H7 (cell line): ENCODE data around the gene BPIFB4. TPM values are rescaled to one million over a fixed set of nuclear protein-coding genes. Genes with fewer than 3 reads are reported as not detected.

Experiments
- DNase-seq: peaks from one replicate; pipeline ENCODE4 v3.0.0; 2012
- H3K27me3 ChIP-seq: 2 replicates; pipeline ENCODE4 v1.6.0; 2011; ENCODE audit warnings: mild to moderate bottlenecking, low read length; ENCODE audit not compliant: control insufficient read depth, insufficient read depth
- H3K36me3 ChIP-seq: replicated peaks from 2 replicates; pipeline ENCODE4 v1.5.1; 2011; ENCODE audit warnings: low read length; ENCODE audit not compliant: control insufficient read depth, insufficient read depth
- H3K4me3 ChIP-seq: 2 replicates; pipeline ENCODE4 v1.5.1; 2011; ENCODE audit warnings: low read depth, mild to moderate bottlenecking, control low read depth, low read length, moderate library complexity; ENCODE audit not compliant: insufficient read depth
- total RNA-seq: library from RNA; depleted of rRNA; stranded (reverse); fragments of >200 nt; shearing (Covaris generic); gene quantifications from 2 replicates; pipeline ENCODE4 v1.2.3, GENCODE V29; 2014

The BPIFB4 gene
- total RNA-seq, 1 experiment from 2014 or later: not detected

- Histone ChIP-seq H3K36me3 (no peaks in the 10 kb centered on the region), H3K27me3 (no peaks in the 10 kb centered on the region)
- no peak for DNase-seq
These were observed 52.6 kb downstream of the BPIFB4 start for GRCh38 chr20:33131949-33132473.

GRCh38 chr20:33132513-33133372 lies 53.3 kb downstream of the BPIFB4 start:
- H3K36me3 ChIP-seq: no peaks in the 10 kb centered on the region
- no peak overlapping the region for H3K4me3 ChIP-seq
- DNase-seq: peak; percentile 71
- H3K27me3 ChIP-seq: no peaks in the 10 kb centered on the region

More at GRCh38 chr20:33131949-33132473, 52.6 kb downstream of the BPIFB4 start:
- H3K4me3 ChIP-seq: no peak overlapping the region

- Histone ChIP-seq H3K27me3 (no peaks in the 10 kb centered on the region), H3K36me3 (no peaks in the 10 kb centered on the region), H3K4me3 (no peak overlapping the region)
- DNase-seq: peak; percentile 37
These were observed 54.0 kb downstream of the BPIFB4 start for GRCh38 chr20:33133373-33133941.

- DNase-seq: no peak
- H3K4me3 ChIP-seq: no peak overlapping the region
- H3K36me3 ChIP-seq: no peaks in the 10 kb centered on the region
- no peaks in the 10 kb centered on the region for H3K27me3 ChIP-seq
These were observed 57.8 kb downstream of the BPIFB4 start for GRCh38 chr20:33137195-33137594.

GRCh38 chr20:33139467-33139866 lies 60.0 kb downstream of the BPIFB4 start:
- no peaks in the 10 kb centered on the region for H3K36me3 ChIP-seq

GRCh38 chr20:33145521-33145920 lies 66.1 kb downstream of the BPIFB4 start:
- no peak for DNase-seq
- Histone ChIP-seq H3K4me3 (no peak overlapping the region), H3K27me3 (no peaks in the 10 kb centered on the region), H3K36me3 (no peaks in the 10 kb centered on the region)

More at GRCh38 chr20:33139467-33139866, 60.0 kb downstream of the BPIFB4 start:
- Histone ChIP-seq H3K4me3 (no peak overlapping the region), H3K27me3 (no peaks in the 10 kb centered on the region)
- no peak for DNase-seq

- Histone ChIP-seq H3K27me3 (no peaks in the 10 kb centered on the region), H3K4me3 (no peak overlapping the region), H3K36me3 (no peaks in the 10 kb centered on the region)
- DNase-seq: no peak
These were observed 67.9 kb downstream of the BPIFB4 start for GRCh38 chr20:33147299-33147698.

GRCh38 chr20:33148040-33148439 lies 68.6 kb downstream of the BPIFB4 start:
- no peaks in the 10 kb centered on the region for H3K27me3 ChIP-seq
- no peaks in the 10 kb centered on the region for H3K36me3 ChIP-seq
- DNase-seq: no peak
- H3K4me3 ChIP-seq: no peak overlapping the region

GRCh38 chr20:33154252-33154651 lies 74.8 kb downstream of the BPIFB4 start:
- no peak overlapping the region for H3K4me3 ChIP-seq
- no peaks in the 10 kb centered on the region for H3K27me3 ChIP-seq
- H3K36me3 ChIP-seq: no peaks in the 10 kb centered on the region
- DNase-seq: no peak

GRCh38 chr20:33158637-33159385 lies 79.4 kb downstream of the BPIFB4 start:
- no peaks in the 10 kb centered on the region for H3K27me3 ChIP-seq
- DNase-seq: peak; percentile 34
- H3K36me3 ChIP-seq: no peaks in the 10 kb centered on the region
- H3K4me3 ChIP-seq: no peak overlapping the region

- Histone ChIP-seq H3K27me3 (no peaks in the 10 kb centered on the region), H3K4me3 (no peak overlapping the region), H3K36me3 (no peaks in the 10 kb centered on the region)
- DNase-seq: no peak
These were observed 80.3 kb downstream of the BPIFB4 start for GRCh38 chr20:33159713-33160112.

- Histone ChIP-seq H3K4me3 (no peak overlapping the region), H3K36me3 (no peaks in the 10 kb centered on the region), H3K27me3 (no peaks in the 10 kb centered on the region)
- no peak for DNase-seq
These were observed 81.2 kb downstream of the BPIFB4 start for GRCh38 chr20:33160681-33161080.
